K562 (cell line): ENCODE results near the gene COX4I2. TPM values are rescaled to one million over a fixed set of nuclear protein-coding genes. Genes with fewer than 3 reads are reported as not detected.

ENCODE experiments used
- ARNT ChIP-seq, 2 experiments: fragments of 450-650 bp; IDR thresholded peaks; 2 replicates each; pipeline ENCODE4 v1.6.1; 2016; ENCODE audit warnings: mild to moderate bottlenecking in 1 of 2
- FOXK2 ChIP-seq, 2 experiments: fragments of 450-650 bp; IDR thresholded peaks in 1 of 2; conservative IDR thresholded peaks in 1 of 2; 2 replicates each; pipeline ENCODE4 v1.6.1; 2016; ENCODE audit warnings: low read depth in 2 of 2, mild to moderate bottlenecking in 1 of 2
- HLTF ChIP-seq: fragments of 450-650 bp; IDR thresholded peaks from 2 replicates; pipeline ENCODE4 v1.6.1; 2016
- IFI16 ChIP-seq: fragments of 250-450 bp; sonication (Bioruptor Pico); IDR thresholded peaks from 2 replicates; pipeline ENCODE4 v2.1.2; 2022; ENCODE audit warnings: mild to moderate bottlenecking, inconsistent platforms
- IRF2 ChIP-seq: sonication (generic); formaldehyde crosslinking; IDR thresholded peaks from 2 replicates; pipeline ENCODE4 v1.8.1; 2022; ENCODE audit warnings: mild to moderate bottlenecking, missing genetic modification reagents
- MED1 ChIP-seq: sonication (generic); formaldehyde crosslinking; IDR thresholded peaks from 2 replicates; pipeline ENCODE4 v1.8.1; 2023; ENCODE audit warnings: missing genetic modification reagents, borderline replicate concordance
- NCOA1 ChIP-seq: fragments of 450-650 bp; IDR thresholded peaks from 2 replicates; pipeline ENCODE4 v1.6.1; 2016; ENCODE audit warnings: low read depth
- NFIC ChIP-seq: fragments of 450-650 bp; IDR thresholded peaks from 2 replicates; pipeline ENCODE4 v1.6.1; 2017; ENCODE audit warnings: mild to moderate bottlenecking, inconsistent platforms
- RFX5 ChIP-seq: IDR thresholded peaks from 2 replicates; pipeline ENCODE4 v1.6.1; 2011; ENCODE audit warnings: low read depth, mild to moderate bottlenecking, improper control_type of control experiment, low read length
- TBL1XR1 ChIP-seq, 2 experiments: IDR thresholded peaks; 2 replicates each; pipeline ENCODE4 v1.6.1; 2012; ENCODE audit warnings: improper control_type of control experiment in 2 of 2, low read length in 2 of 2, mild to moderate bottlenecking in 1 of 2
- YY1 ChIP-seq, 3 experiments: IDR thresholded peaks; 2 replicates each; pipeline ENCODE4 v1.6.1; 2011; ENCODE audit warnings: low read length in 2 of 3, mild to moderate bottlenecking in 2 of 3, moderate library complexity in 2 of 3, borderline replicate concordance in 1 of 3, control low read depth in 1 of 3, low read depth in 1 of 3; ENCODE audit not compliant: insufficient read depth in 3 of 3, insufficient replicate concordance in 2 of 3, control insufficient read depth in 1 of 3, insufficient read length in 1 of 3; ENCODE audit errors: extremely low read depth in 1 of 3
- ZBTB1 ChIP-seq: sonication (generic); formaldehyde crosslinking; IDR thresholded peaks from 2 replicates; pipeline ENCODE4 v1.8.1; 2023; ENCODE audit warnings: missing genetic modification reagents, low read depth, mild to moderate bottlenecking, borderline replicate concordance
- polyA plus RNA-seq, 8 experiments: library from polyadenylated mRNA; depleted of rRNA in 4 of 8; stranded (reverse) in 5 of 8; unstranded in 3 of 8; fragments of >200 nt; fragmentation: Nextera tagmentation in 2 of 8; fragmentation: Illumina TruSeq in 1 of 8; extraction: Ambion mirVana in 2 of 8; extraction: Trizol in 1 of 8; gene quantifications; 2 replicates each; pipeline versions ENCODE4 v1.2.1 to v1.2.3, GENCODE V29; 2011 to 2014; ENCODE audit warnings: inconsistent platforms in 1 of 8, missing spikeins in 1 of 8
- total RNA-seq, 7 experiments: library from RNA; depleted of rRNA in 6 of 7; stranded (reverse); fragments of >200 nt in 6 of 7; fragmentation: Illumina TruSeq in 2 of 7; extraction: Trizol in 2 of 7; gene quantifications; 2 replicates each; pipeline versions ENCODE4 v1.2.1 to v1.2.3, GENCODE V29; 2011 to 2021; ENCODE audit warnings: low replicate concordance in 1 of 7
- TF ChIP-seq, protein P1 (sequence below): fragments of 450-650 bp; IDR thresholded peaks from 2 replicates; pipeline ENCODE4 v1.6.1; 2017; ENCODE audit warnings: antibody characterized with exemption
- TF ChIP-seq, protein P2 (sequence below): sonication (generic); formaldehyde crosslinking; IDR thresholded peaks from 2 replicates; pipeline ENCODE4 v1.8.0; 2022; ENCODE audit warnings: mild to moderate bottlenecking, missing genetic modification reagents, borderline replicate concordance
- TF ChIP-seq, protein P3 (sequence below): IDR thresholded peaks from 2 replicates; pipeline ENCODE4 v1.6.1; 2011; ENCODE audit warnings: borderline replicate concordance, low read depth, mild to moderate bottlenecking, moderate library complexity, low read length; ENCODE audit not compliant: insufficient read depth, poor library complexity, severe bottlenecking
- TF ChIP-seq, protein P4 (sequence below): sonication (generic); formaldehyde crosslinking; IDR thresholded peaks from 2 replicates; pipeline ENCODE4 v1.8.0; 2022; ENCODE audit warnings: mild to moderate bottlenecking, missing genetic modification reagents
- TF ChIP-seq, protein P5 (sequence below): fragments of 450-650 bp; IDR thresholded peaks from 2 replicates; pipeline ENCODE4 v1.6.1; 2016; ENCODE audit warnings: antibody characterized with exemption

The COX4I2 gene
- total and polyA plus RNA-seq, 9 of the 15 experiments (the other 6 are each of a cell fraction or from before 2014, with no cell fraction given): not detected

DNA sequence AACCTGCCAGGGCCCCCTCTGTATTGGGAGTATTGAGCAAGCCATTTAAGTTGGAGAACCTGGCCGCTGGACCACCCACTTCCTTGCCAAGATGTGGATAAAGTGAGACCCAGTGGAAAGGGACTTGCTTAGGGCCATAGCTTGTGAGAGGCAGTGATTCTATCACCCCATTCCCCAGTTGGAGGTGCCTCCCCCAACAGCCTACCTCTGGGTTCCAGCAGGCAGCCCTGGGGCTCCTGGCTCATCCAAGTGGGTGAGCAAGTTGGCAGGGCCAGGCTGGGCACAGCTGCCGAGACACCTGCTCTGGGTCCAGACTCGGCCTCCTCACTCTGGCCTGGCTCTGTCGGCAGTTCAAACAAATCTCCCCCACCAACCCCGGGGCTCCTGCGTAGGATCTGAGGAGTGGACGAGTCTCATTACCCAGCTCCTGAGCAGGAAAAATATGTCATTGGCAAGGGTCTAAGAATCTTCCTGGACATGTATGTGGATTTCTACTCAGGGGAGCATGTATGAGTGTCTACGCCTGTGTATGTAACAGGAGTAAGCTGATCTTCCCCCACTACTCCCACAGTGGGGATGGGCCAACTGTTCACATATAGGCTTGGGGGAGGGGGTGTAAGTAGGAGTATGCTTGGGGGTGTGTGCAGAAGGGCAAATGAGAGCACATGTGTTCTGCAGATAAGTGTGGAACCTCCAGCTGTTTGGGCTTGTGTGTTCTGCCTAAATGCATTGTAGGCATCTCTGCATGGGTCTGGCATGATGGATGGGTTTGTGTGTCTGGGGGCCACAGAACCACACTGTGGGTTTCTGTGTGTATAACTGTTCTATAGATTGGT, 30.7 kb upstream of the COX4I2 start (continued):
- TF ChIP-seq RFX5 (no peak), ZBTB1 (no peak), MED1 (CRISPR knock-in tag) (no peak), NCOA1 (peak; percentile 78; the same call in 1 of the 2 replicates), NFIC (peak; percentile 86), YY1 (IDR thresholded peaks at IDR 0.05; ENCODE audit: borderline replicate concordance in 1 of 3, control insufficient read depth in 1 of 3, extremely low read depth in 1 of 3, insufficient read depth in 3 of 3, insufficient read length in 1 of 3, insufficient replicate concordance in 2 of 3, low read depth in 1 of 3, low read length in 2 of 3) (no peak), ARNT (IDR thresholded peaks at IDR 0.05) (peak; percentile 75 to 80), TBL1XR1 (IDR thresholded peaks at IDR 0.05; ENCODE audit: low read length in 2 of 2) (peak; percentile 83 to 89), IFI16 (no peak), FOXK2 (conservative IDR thresholded peaks at IDR 0.05 in 1 of 2, IDR thresholded peaks at IDR 0.05 in 1 of 2; ENCODE audit: low read depth in 2 of 2) (peak; percentile 64 to 89), IRF2 (CRISPR knock-in tag) (no peak), HLTF (peak; percentile 28; the same call in 1 of the 2 replicates)
- TF ChIP-seq, protein P1, sequence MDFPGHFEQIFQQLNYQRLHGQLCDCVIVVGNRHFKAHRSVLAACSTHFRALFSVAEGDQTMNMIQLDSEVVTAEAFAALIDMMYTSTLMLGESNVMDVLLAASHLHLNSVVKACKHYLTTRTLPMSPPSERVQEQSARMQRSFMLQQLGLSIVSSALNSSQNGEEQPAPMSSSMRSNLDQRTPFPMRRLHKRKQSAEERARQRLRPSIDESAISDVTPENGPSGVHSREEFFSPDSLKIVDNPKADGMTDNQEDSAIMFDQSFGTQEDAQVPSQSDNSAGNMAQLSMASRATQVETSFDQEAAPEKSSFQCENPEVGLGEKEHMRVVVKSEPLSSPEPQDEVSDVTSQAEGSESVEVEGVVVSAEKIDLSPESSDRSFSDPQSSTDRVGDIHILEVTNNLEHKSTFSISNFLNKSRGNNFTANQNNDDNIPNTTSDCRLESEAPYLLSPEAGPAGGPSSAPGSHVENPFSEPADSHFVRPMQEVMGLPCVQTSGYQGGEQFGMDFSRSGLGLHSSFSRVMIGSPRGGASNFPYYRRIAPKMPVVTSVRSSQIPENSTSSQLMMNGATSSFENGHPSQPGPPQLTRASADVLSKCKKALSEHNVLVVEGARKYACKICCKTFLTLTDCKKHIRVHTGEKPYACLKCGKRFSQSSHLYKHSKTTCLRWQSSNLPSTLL: no peak
- TF ChIP-seq, protein P2, sequence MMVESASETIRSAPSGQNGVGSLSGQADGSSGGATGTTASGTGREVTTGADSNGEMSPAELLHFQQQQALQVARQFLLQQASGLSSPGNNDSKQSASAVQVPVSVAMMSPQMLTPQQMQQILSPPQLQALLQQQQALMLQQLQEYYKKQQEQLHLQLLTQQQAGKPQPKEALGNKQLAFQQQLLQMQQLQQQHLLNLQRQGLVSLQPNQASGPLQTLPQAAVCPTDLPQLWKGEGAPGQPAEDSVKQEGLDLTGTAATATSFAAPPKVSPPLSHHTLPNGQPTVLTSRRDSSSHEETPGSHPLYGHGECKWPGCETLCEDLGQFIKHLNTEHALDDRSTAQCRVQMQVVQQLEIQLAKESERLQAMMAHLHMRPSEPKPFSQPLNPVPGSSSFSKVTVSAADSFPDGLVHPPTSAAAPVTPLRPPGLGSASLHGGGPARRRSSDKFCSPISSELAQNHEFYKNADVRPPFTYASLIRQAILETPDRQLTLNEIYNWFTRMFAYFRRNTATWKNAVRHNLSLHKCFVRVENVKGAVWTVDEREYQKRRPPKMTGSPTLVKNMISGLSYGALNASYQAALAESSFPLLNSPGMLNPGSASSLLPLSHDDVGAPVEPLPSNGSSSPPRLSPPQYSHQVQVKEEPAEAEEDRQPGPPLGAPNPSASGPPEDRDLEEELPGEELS (CRISPR knock-in tag): no peak
- TF ChIP-seq, protein P3, sequence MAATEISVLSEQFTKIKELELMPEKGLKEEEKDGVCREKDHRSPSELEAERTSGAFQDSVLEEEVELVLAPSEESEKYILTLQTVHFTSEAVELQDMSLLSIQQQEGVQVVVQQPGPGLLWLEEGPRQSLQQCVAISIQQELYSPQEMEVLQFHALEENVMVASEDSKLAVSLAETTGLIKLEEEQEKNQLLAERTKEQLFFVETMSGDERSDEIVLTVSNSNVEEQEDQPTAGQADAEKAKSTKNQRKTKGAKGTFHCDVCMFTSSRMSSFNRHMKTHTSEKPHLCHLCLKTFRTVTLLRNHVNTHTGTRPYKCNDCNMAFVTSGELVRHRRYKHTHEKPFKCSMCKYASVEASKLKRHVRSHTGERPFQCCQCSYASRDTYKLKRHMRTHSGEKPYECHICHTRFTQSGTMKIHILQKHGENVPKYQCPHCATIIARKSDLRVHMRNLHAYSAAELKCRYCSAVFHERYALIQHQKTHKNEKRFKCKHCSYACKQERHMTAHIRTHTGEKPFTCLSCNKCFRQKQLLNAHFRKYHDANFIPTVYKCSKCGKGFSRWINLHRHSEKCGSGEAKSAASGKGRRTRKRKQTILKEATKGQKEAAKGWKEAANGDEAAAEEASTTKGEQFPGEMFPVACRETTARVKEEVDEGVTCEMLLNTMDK: no peak
- TF ChIP-seq, protein P4, sequence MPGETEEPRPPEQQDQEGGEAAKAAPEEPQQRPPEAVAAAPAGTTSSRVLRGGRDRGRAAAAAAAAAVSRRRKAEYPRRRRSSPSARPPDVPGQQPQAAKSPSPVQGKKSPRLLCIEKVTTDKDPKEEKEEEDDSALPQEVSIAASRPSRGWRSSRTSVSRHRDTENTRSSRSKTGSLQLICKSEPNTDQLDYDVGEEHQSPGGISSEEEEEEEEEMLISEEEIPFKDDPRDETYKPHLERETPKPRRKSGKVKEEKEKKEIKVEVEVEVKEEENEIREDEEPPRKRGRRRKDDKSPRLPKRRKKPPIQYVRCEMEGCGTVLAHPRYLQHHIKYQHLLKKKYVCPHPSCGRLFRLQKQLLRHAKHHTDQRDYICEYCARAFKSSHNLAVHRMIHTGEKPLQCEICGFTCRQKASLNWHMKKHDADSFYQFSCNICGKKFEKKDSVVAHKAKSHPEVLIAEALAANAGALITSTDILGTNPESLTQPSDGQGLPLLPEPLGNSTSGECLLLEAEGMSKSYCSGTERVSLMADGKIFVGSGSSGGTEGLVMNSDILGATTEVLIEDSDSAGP (CRISPR knock-in tag): no peak
- TF ChIP-seq, protein P5, sequence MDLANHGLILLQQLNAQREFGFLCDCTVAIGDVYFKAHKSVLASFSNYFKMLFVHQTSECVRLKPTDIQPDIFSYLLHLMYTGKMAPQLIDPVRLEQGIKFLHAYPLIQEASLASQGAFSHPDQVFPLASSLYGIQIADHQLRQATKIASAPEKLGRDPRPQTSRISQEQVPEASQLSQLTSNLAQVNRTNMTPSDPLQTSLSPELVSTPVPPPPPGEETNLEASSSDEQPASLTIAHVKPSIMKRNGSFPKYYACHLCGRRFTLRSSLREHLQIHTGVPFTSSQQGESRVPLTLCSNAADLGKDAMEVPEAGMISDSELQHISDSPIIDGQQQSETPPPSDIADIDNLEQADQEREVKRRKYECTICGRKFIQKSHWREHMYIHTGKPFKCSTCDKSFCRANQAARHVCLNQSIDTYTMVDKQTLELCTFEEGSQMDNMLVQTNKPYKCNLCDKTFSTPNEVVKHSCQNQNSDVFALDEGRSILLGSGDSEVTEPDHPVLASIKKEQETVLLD: peak; percentile 69
